ENCODE results near the gene ATXN1. TPM values are rescaled to one million over a fixed set of nuclear protein-coding genes. Genes with fewer than 3 reads are reported as not detected.

ATXN1 gene
- total and polyA plus RNA-seq, 7 experiments from 2014 or later, result 1.5 to 82.7 (median 42.4) TPM

- no peak for ATAC-seq
- H3K4me1 Mint-ChIP-seq, result peaks cover 17 to 61% (median 27%) of the 10 kb centered on the region in 7 donors
- peak overlapping the region in 3 of 9 donors; percentile 3 to 93 (median 47) for H3K27ac Mint-ChIP-seq
- Histone ChIP-seq H3K27ac (ENCODE audit: low read depth, low read length) (no peak overlapping the region), H3K4me3 (ENCODE audit: low read length) (no peak overlapping the region), H3K36me3 (ENCODE audit: control insufficient read depth in 2 of 3, insufficient read depth in 3 of 3, low read length in 3 of 3) (peaks cover 0 to 4% (median 0%) of the 10 kb centered on the region in 3 experiments), H3K27me3 (ENCODE audit: control insufficient read depth in 2 of 2, insufficient read depth in 2 of 2, low read length in 2 of 2) (no peaks in the 10 kb centered on the region), H3K4me1 (ENCODE audit: control insufficient read depth in 2 of 2, insufficient read depth in 2 of 2, low read length in 2 of 2) (peaks cover 0 to 54% of the 10 kb centered on the region in 2 donors), H3K9me3 (ENCODE audit: control insufficient read depth in 2 of 3, low read length in 3 of 3) (no peaks in the 10 kb centered on the region)
- intact Hi-C loops (cut with micrococcal nuclease), result loop anchor here (1.0 to 10.0 kb wide), 4 partner anchors 11 to 144 kb away; partner anchors contain the start of gene ATXN1 (in 1 of the 2)
- H3K36me3 Mint-ChIP-seq, result peaks cover 10 to 50% (median 20%) of the 10 kb centered on the region in 5 donors
- H3K9me3 Mint-ChIP-seq, result peaks cover 0 to 10% (median 4%) of the 10 kb centered on the region in 11 donors
- CTCF ChIA-PET, result no interaction called here
- H3K4me3 Mint-ChIP-seq, result peak overlapping the region in 2 of 10 donors; percentile 10 to 71
- no peak for DNase-seq
- POLR2A ChIA-PET, result no interaction called here
- H3K27me3 Mint-ChIP-seq, result no peaks in the 10 kb centered on the region
These were observed 102.8 kb downstream of the ATXN1 start for GRCh38 chr6:16658348-16659034.

- peaks cover 0 to 61% of the 10 kb centered on the region in 2 donors for H3K4me1 ChIP-seq (ENCODE audit: control insufficient read depth in 2 of 2, insufficient read depth in 2 of 2, low read length in 2 of 2)
- no peak overlapping the region for H3K27ac ChIP-seq (ENCODE audit: low read depth, low read length)
These were observed 103.5 kb downstream of the ATXN1 start for GRCh38 chr6:16657768-16658167.

GRCh38 chr6:16656451-16656850, 104.8 kb downstream of the ATXN1 start:
- ChIA-PET CTCF (no interaction called here), POLR2A (no interaction called here)
- peaks cover 12 to 44% (median 15%) of the 10 kb centered on the region in 5 donors for H3K36me3 Mint-ChIP-seq
- Histone ChIP-seq H3K4me3 (ENCODE audit: low read length) (no peak overlapping the region), H3K4me1 (ENCODE audit: control insufficient read depth in 2 of 2, insufficient read depth in 2 of 2, low read length in 2 of 2) (peaks cover 11 to 73% of the 10 kb centered on the region in 2 donors), H3K36me3 (ENCODE audit: control insufficient read depth in 2 of 3, insufficient read depth in 3 of 3, low read length in 3 of 3) (peaks cover 0 to 4% (median 0%) of the 10 kb centered on the region in 3 experiments), H3K27ac (ENCODE audit: low read depth, low read length) (no peak overlapping the region), H3K9me3 (ENCODE audit: control insufficient read depth in 2 of 3, low read length in 3 of 3) (no peaks in the 10 kb centered on the region), H3K27me3 (ENCODE audit: control insufficient read depth in 2 of 2, insufficient read depth in 2 of 2, low read length in 2 of 2) (no peaks in the 10 kb centered on the region)
- H3K4me1 Mint-ChIP-seq, result peaks cover 36 to 80% (median 43%) of the 10 kb centered on the region in 7 donors
- no peak for DNase-seq
- no peak overlapping the region for H3K27ac Mint-ChIP-seq
- peaks cover 0 to 3% (median 0%) of the 10 kb centered on the region in 11 donors for H3K9me3 Mint-ChIP-seq
- H3K4me3 Mint-ChIP-seq, result no peak overlapping the region
- H3K27me3 Mint-ChIP-seq, result no peaks in the 10 kb centered on the region
- ATAC-seq, result no peak
- intact Hi-C loops (cut with micrococcal nuclease), result loop anchor here (5.0 to 10.0 kb wide), 2 partner anchors 106 to 142 kb away; partner anchors contain the start of gene ATXN1 (in 1 of the 2)

More at GRCh38 chr6:16657768-16658167, 103.5 kb downstream of the ATXN1 start:
- DNase-seq (no peak), ATAC-seq (peak; percentile 5)
- H3K4me1 Mint-ChIP-seq, result peaks cover 24 to 67% (median 30%) of the 10 kb centered on the region in 7 donors
- ChIA-PET POLR2A (no interaction called here), CTCF (no interaction called here)
- Histone ChIP-seq H3K36me3 (ENCODE audit: control insufficient read depth in 2 of 3, insufficient read depth in 3 of 3, low read length in 3 of 3) (peaks cover 0 to 4% (median 0%) of the 10 kb centered on the region in 3 experiments), H3K27me3 (ENCODE audit: control insufficient read depth in 2 of 2, insufficient read depth in 2 of 2, low read length in 2 of 2) (no peaks in the 10 kb centered on the region), H3K9me3 (ENCODE audit: control insufficient read depth in 2 of 3, low read length in 3 of 3) (no peaks in the 10 kb centered on the region), H3K4me3 (ENCODE audit: low read length) (no peak overlapping the region)
- peaks cover 0 to 10% (median 4%) of the 10 kb centered on the region in 11 donors for H3K9me3 Mint-ChIP-seq
- H3K36me3 Mint-ChIP-seq, result peaks cover 12 to 55% (median 20%) of the 10 kb centered on the region in 5 donors
- no peaks in the 10 kb centered on the region for H3K27me3 Mint-ChIP-seq
- peak overlapping the region in 2 of 9 donors; percentile 11 to 93 for H3K27ac Mint-ChIP-seq
- H3K4me3 Mint-ChIP-seq, result peak overlapping the region in 1 of 10 donors; percentile 45
- intact Hi-C loops (cut with micrococcal nuclease), result loop anchor here (1.0 to 10.0 kb wide), 4 partner anchors 12 to 143 kb away; partner anchors contain the start of gene ATXN1 (in 1 of the 2)

- peak overlapping the region in 1 of 10 donors; percentile 66 for H3K4me3 Mint-ChIP-seq
These were observed 106.6 kb downstream of the ATXN1 start for GRCh38 chr6:16654701-16655100.

GRCh38 chr6:16653226-16653625, 108.0 kb downstream of the ATXN1 start:
- H3K9me3 ChIP-seq (ENCODE audit: control insufficient read depth in 2 of 3, low read length in 3 of 3), result no peaks in the 10 kb centered on the region
- Mint-ChIP-seq H3K4me3 (peak overlapping the region in 1 of 10 donors; percentile 21), H3K36me3 (peaks cover 11 to 42% (median 16%) of the 10 kb centered on the region in 5 donors), H3K27me3 (no peaks in the 10 kb centered on the region), H3K27ac (peak overlapping the region in 2 of 9 donors; percentile 44 to 91), H3K4me1 (peaks cover 24 to 73% (median 29%) of the 10 kb centered on the region in 7 donors), H3K9me3 (peaks cover 0 to 2% (median 0%) of the 10 kb centered on the region in 11 donors)
- ATAC-seq, result no peak
- ChIA-PET POLR2A (no interaction called here), CTCF (no interaction called here)
- no peak overlapping the region for H3K27ac ChIP-seq (ENCODE audit: low read depth, low read length)
- no peak for DNase-seq
- peaks cover 0 to 4% (median 0%) of the 10 kb centered on the region in 3 experiments for H3K36me3 ChIP-seq (ENCODE audit: control insufficient read depth in 2 of 3, insufficient read depth in 3 of 3, low read length in 3 of 3)
- no peak overlapping the region for H3K4me3 ChIP-seq (ENCODE audit: low read length)
- intact Hi-C loops (cut with micrococcal nuclease), result loop anchor here in 1 of 2 donors (2.0 to 10.0 kb wide), 5 partner anchors 34 to 231 kb away; partner anchors contain the start of gene ATXN1
- H3K27me3 ChIP-seq (ENCODE audit: control insufficient read depth in 2 of 2, insufficient read depth in 2 of 2, low read length in 2 of 2), result no peaks in the 10 kb centered on the region
- peaks cover 11 to 59% of the 10 kb centered on the region in 2 donors for H3K4me1 ChIP-seq (ENCODE audit: control insufficient read depth in 2 of 2, insufficient read depth in 2 of 2, low read length in 2 of 2)

More at GRCh38 chr6:16654701-16655100, 106.6 kb downstream of the ATXN1 start:
- H3K27me3 Mint-ChIP-seq, result no peaks in the 10 kb centered on the region
- ChIA-PET POLR2A (interaction anchor here (0.7 kb wide), 1 partner anchor 20 kb away, joined by 3 read pairs; no protein-coding TSS in a partner anchor), CTCF (no interaction called here)
- Histone ChIP-seq H3K4me3 (ENCODE audit: low read length) (no peak overlapping the region), H3K36me3 (ENCODE audit: control insufficient read depth in 2 of 3, insufficient read depth in 3 of 3, low read length in 3 of 3) (peaks cover 0 to 4% (median 0%) of the 10 kb centered on the region in 3 experiments), H3K9me3 (ENCODE audit: control insufficient read depth in 2 of 3, low read length in 3 of 3) (no peaks in the 10 kb centered on the region), H3K4me1 (ENCODE audit: control insufficient read depth in 2 of 2, insufficient read depth in 2 of 2, low read length in 2 of 2) (peaks cover 11 to 74% of the 10 kb centered on the region in 2 donors), H3K27me3 (ENCODE audit: control insufficient read depth in 2 of 2, insufficient read depth in 2 of 2, low read length in 2 of 2) (no peaks in the 10 kb centered on the region), H3K27ac (ENCODE audit: low read depth, low read length) (no peak overlapping the region)
- peaks cover 0 to 2% (median 0%) of the 10 kb centered on the region in 11 donors for H3K9me3 Mint-ChIP-seq
- H3K4me1 Mint-ChIP-seq, result peaks cover 34 to 83% (median 44%) of the 10 kb centered on the region in 7 donors
- peak overlapping the region in 1 of 9 donors; percentile 91 for H3K27ac Mint-ChIP-seq
- ATAC-seq (peak; percentile 55), DNase-seq (no peak)
- intact Hi-C loops (cut with micrococcal nuclease), result loop anchor here (5.0 to 10.0 kb wide), 5 partner anchors 33 to 232 kb away; partner anchors contain the start of gene ATXN1 (in 1 of the 2)
- H3K36me3 Mint-ChIP-seq, result peaks cover 11 to 46% (median 16%) of the 10 kb centered on the region in 5 donors

- H3K27ac ChIP-seq (ENCODE audit: low read depth, low read length), result no peak overlapping the region
- H3K27me3 ChIP-seq (ENCODE audit: control insufficient read depth in 2 of 2, insufficient read depth in 2 of 2, low read length in 2 of 2), result no peaks in the 10 kb centered on the region
- Mint-ChIP-seq H3K27me3 (no peaks in the 10 kb centered on the region), H3K27ac (peak overlapping the region in 5 of 9 donors; percentile 0 to 86 (median 12)), H3K36me3 (peaks cover 6 to 37% (median 12%) of the 10 kb centered on the region in 5 donors), H3K4me1 (peaks cover 20 to 63% (median 24%) of the 10 kb centered on the region in 7 donors), H3K4me3 (peak overlapping the region in 3 of 10 donors; percentile 33 to 68 (median 41)), H3K9me3 (no peaks in the 10 kb centered on the region)
- no peak overlapping the region for H3K4me3 ChIP-seq (ENCODE audit: low read length)
- DNase-seq, result peak in 7 of 9 donors; percentile 4 to 55 (median 27)
- ChIA-PET CTCF (interaction anchor here (0.6 kb wide), 2 partner anchors 107 to 154 kb away, joined by 3 read pairs; no protein-coding TSS in a partner anchor), POLR2A (no interaction called here)
- H3K4me1 ChIP-seq (ENCODE audit: control insufficient read depth in 2 of 2, insufficient read depth in 2 of 2, low read length in 2 of 2), result peaks cover 11 to 48% of the 10 kb centered on the region in 2 donors
- H3K36me3 ChIP-seq (ENCODE audit: control insufficient read depth in 2 of 3, insufficient read depth in 3 of 3, low read length in 3 of 3), result peaks cover 0 to 4% (median 0%) of the 10 kb centered on the region in 3 experiments
- no peaks in the 10 kb centered on the region for H3K9me3 ChIP-seq (ENCODE audit: control insufficient read depth in 2 of 3, low read length in 3 of 3)
- peak; percentile 88 for ATAC-seq
- intact Hi-C loops (cut with micrococcal nuclease), result loop anchor here in 1 of 2 donors (1.0 to 10.0 kb wide), 8 partner anchors 8 to 332 kb away; partner anchors contain the start of gene ATXN1
These were observed 109.4 kb downstream of the ATXN1 start for GRCh38 chr6:16651871-16652270.
